SKM-1 (cell line): Measurements from ENCODE around the gene ANKS1B.
"Not testable (repeated sequence)": the region's sequence is repeated elsewhere in the genome, so short reads cannot be mapped to it uniquely, and the experiment has no call there.

Experiments used
- DNase-seq: peaks from one replicate; lab custom pipeline; 2025; ENCODE audit not compliant: unreplicated experiment; lab: John Stamatoyannopoulos, UW

The ANKS1B gene

DNA sequence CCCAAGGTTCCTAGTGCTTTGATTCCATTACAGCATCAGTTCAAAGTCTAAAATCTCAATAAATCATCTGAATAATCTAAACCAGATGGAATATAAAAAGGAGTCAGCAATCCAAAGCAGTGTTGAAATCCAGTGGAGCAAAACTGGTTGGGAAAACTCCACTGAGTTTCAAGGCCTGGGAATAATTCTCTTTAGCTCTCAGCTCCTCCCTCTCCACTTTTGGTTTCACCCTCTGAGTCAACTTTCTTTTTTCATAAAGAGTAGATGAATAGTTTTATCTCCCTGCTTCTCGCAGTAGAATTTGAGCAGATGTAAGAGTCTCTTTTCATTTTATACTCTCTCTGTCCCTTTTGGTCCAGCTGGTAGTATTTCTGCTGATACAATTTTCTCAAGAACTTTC, 1001.1 kb downstream of the ANKS1B start:
- no peak for DNase-seq

GRCh38 chr12:98980508-98980907, 1004.2 kb downstream of the ANKS1B start:
- no peak for DNase-seq

DNA sequence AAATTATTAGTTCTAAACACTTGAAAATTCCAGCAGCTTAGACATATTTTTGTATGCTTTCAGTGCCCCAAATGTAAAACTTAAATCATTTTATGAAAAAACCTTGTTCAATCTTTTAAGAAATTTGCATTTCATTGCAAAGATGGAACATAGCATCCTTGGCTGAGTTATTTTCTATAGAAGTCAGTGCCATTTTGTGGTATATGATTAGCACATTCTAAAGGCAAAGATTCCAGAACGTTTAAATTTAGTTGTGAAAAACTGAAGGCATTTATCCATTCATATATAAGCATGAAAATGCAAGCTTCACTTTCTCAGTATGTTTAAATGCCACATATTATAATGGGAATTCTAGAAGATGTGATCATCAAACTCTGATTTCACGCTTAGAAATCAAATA, 1007.5 kb downstream of the ANKS1B start:
- no peak for DNase-seq

DNA sequence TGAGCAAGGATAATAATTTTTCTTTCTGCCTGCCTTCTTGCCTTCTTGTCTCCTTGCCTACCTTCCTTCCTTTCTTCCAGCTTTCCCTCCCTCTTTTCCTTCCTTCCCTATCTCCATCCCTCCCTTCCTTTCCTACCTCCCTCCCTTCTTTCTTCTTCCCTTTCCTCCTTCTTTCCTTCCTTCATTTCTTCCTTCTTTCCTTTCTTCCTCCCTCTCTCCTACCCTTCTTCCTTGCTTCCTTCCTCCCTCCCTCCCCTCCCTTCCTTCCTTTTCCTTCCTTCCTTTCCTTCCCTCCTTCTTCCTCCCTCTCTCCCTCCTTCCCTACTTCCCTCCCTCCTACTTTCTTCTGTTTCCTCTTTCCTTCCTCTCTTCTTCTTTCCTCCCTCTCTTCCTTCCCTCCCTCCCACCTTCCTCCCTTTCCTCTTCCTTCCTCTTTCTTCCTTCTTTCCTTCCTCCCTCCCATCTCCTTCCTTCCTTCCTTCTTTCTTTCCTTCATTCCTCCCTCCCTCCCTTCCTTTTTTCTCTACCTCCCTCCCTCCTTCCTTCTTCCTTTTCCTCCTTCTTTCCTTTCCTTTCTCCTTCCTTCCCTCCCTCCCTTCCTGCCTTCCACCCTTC, 1009.9 kb downstream of the ANKS1B start:
- no peak for DNase-seq

DNA sequence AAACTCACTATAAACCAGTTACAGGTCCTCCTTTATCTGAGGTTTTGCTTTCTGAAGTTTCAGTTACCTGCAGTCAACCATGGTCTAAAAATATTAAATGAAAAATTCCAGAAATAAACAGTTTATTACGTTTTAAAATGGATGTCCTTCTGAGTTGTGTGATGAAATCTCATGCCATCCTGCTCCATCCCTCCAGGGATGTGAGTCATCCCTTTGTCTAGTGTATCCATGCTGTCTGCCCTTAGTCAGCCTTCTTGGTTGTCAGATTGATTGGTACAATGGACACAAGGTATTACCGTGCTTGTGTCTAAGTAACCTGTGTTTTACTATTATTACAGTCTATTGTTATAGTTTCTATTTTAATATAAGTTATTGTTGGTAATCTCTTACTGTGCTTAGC, 1011.3 kb downstream of the ANKS1B start:
- no peak for DNase-seq

DNA sequence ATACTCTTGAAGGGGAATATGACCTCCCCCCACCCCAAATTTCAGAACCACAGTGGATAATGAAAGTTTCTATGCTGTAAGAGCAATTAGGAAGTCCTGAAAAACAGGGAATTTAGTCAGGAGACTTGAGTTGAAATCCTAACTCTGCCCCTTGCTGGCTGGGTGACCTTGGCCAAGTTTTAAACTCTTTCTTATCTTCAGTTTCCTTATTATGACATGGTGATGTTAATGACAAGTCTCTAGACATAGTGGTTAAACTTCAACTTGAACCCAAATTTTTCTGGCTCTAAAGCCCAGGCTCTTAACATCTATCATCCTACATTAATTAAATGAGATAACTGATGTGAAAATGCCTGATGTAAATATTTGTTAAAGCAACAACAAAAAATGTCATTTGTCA, 1013.8 kb downstream of the ANKS1B start:
- DNase-seq: no peak

DNA sequence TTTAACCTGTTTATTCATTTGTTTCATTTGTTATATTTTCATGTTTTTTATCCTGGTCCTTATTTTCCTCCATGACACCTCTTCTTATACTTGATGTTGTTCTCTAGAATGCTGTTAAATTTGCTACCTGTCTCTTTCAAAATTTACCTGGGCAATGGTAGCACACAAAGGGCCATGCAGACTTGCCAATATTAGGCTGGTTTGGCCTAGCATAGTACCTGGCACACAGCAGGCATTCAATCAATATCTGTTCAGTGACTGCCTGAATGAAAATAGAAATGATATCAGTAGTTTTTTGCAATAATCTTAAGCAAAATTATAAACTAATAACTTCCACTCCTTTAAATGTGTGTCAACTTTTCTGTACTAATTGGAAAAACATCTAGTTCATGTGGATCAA, 1014.5 kb downstream of the ANKS1B start:
- DNase-seq: no peak

DNA sequence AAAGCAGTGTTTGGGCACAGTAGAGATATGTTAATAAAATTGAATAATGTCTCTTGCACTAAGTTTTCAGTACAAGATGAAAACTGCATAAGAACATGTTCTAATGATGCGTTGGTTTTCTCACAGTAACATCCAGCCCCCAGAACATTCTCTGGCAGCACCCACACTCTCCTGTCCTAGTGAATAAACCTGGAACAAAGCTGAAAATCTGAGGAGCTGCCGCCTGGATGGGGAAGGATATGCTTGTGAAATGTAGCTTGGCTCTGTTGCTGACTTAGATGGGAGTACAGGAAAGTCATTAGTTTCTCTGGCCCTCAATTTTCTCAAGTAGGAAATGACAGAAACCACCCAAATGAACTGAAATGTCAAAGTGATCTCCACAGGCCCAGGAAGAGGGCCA, 1015.8 kb downstream of the ANKS1B start:
- DNase-seq: no peak

DNA sequence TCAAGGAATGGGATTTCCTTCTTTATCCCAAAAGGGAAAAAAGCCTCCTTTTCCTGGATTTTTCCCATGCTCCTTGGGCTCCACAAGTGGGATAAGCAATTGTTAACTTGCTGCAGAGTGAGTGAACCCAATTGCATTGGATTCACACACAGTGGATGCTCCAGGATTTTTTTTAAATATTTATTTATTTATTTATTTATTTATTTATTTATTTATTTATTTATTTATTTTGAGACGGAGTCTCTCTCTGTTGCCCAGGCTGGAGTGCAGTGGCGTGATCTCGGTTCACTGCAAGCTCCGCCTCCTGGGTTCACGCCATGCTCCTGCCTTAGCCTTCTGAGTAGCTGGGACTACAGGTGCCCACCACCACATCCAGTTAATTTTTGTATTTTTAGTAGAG, 1027.6 kb downstream of the ANKS1B start:
- not testable (repeated sequence) for DNase-seq

- DNase-seq: no peak
Observed at GRCh38 chr12:98955284-98955683, 1029.5 kb downstream of the ANKS1B start.

GRCh38 chr12:98954506-98954905, 1030.2 kb downstream of the ANKS1B start:
- no peak for DNase-seq

DNA sequence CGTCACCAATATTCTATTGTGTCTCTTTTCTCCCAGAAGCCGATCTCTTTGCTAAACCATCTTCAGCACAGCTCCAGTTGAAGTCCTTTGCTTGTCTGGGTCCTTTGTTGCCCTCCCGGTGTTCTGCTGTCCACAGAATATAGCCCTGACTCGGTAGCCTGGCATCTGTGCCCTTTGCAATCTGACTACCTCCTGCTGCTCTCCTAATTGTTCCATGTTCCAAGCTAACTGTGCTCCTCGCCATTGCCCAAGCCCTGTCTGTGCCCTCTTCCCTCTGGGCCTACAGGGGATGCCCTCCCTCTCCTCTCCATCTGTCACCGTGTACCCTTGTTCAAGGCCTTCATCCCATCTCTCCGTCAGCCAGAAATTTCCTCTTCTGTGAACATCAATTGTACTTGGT, 1033.3 kb downstream of the ANKS1B start:
- no peak for DNase-seq

GRCh38 chr12:98948343-98948949, 1036.3 kb downstream of the ANKS1B start:
- no peak for DNase-seq

DNA sequence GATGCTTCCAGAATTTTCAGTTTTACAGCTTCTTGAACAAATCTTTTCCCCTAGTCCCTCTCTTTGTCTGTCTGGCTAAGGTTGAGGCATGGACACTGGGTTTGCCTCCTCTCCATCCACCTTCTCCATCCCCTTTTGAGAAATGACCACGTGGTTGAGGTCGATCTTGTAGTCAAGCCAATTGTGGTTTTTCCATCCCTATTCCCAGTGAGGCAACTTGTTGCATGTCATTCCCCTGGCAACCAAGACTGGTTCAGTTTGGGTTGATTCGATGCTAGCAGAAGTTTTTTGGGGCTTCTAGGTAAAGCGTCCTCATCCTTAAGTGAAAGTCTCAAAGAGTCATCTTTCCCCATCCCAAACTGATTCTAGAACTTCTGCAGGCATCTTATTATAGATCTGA, 1038.9 kb downstream of the ANKS1B start:
- no peak for DNase-seq

- DNase-seq: no peak
Observed at GRCh38 chr12:98939926-98940325, 1044.8 kb downstream of the ANKS1B start.

- DNase-seq: no peak
Observed at GRCh38 chr12:98939350-98939749, 1045.4 kb downstream of the ANKS1B start.

GRCh38 chr12:98935847-98936246, 1048.9 kb downstream of the ANKS1B start:
- DNase-seq: no peak

DNA sequence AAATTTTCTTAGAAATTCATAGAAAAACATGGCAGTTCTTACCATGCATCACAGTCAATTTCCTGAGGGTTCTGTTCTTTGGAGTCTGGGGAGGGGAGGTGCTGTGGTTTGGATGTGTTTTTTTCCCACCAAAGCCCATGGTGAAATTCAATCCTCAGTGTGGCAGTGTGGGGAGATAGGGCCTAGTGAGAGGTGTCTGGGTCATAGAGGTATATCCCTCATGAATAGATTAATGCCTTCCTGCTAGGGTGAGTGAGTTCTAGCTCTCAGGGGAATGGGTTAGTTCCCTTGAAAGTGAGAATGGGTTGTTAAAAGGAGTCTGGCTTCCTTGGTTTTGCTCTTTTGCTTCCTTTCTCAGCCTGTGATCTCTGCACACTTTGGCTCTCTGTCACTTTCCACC, 1061.9 kb downstream of the ANKS1B start:
- DNase-seq: no peak

DNA sequence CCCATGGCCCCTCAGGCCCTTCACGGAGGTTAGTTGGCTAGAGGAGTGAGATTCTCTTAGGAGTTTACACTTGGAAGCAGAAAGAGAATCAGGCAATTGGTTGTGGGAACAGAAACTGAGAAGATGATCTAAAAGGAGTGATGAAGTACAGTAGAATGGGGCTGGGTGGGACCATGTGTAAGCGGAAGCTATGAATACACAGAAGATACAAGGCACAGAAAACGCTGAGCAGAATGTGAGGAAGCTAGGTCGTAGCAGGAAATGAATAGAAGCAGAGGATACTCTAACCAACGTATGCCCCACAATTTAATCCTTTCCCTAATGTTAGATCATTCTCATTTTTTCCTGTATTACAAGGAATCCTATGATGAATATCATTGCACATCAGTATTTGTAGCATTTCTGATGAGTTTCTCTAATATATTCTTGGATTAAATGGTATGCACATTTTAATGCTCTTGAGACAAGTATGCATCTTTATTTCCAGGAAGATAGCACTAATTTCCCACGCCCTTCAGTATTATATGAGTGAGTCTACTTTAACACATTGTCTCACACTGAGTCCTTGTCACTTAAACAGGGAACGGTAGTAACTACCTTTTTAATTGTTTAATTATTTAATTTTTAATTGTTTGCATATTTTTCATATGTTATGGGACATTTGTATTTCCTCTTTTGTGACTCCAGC, 1066.4 kb downstream of the ANKS1B start:
- DNase-seq: no peak

DNA sequence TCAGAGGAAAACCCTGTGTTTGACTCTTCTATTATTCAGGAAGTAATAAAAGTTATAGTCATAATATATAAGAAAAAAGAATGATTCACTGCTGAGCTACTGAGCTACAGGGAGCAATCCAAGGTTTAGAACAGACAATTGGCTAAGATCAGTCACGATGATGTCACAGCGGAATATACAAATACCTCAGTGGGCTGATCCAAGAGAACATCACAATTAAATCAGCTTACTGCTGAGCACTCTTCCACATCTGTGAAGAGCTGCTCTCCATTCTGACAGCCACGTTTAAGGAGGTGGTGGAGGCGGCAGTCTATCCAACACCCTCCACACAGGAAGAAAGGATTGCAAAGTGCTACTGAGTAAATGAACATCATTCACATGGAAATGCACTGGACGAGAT, 1068.6 kb downstream of the ANKS1B start:
- no peak for DNase-seq

- no peak for DNase-seq
Observed at GRCh38 chr12:98912401-98912974, 1072.2 kb downstream of the ANKS1B start.

GRCh38 chr12:98911396-98911795, 1073.3 kb downstream of the ANKS1B start:
- DNase-seq: no peak
